ENCODE data around the gene MYOG. TPM values are rescaled to one million over a fixed set of nuclear protein-coding genes. Genes with fewer than 3 reads are reported as not detected.

Gene MYOG
- total RNA-seq, 1 experiment from 2014 or later: not detected

DNA sequence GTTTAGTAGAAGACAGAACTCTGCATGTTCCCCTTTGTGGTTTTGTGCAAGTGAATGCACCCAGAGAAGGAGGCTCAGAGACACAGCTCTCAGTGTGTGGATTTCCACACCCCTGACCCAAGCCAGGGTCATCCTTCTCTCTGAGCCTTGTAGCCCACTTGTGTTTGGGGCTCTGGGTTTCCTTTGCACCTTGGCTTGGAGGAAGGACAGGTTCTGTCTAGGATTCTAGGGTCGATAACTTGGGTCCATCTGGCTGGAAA, 27.2 kb downstream of the MYOG start:
- no peaks in the 10 kb centered on the region for H3K36me3 Mint-ChIP-seq (ENCODE audit: insufficient read depth, unreplicated experiment)
- no peak for DNase-seq
- intact Hi-C loops (cut with micrococcal nuclease; ENCODE audit: unreplicated experiment): no loop called here
- TF ChIP-seq CTCF (IDR thresholded peaks at IDR 0.05; ENCODE audit: unreplicated experiment): no peak
- peaks cover 95% of the 10 kb centered on the region for H3K27me3 Mint-ChIP-seq (ENCODE audit: unreplicated experiment)
- BruUV-seq (replicated peaks): no TSS peak
- no peaks in the 10 kb centered on the region for H3K9me3 Mint-ChIP-seq (ENCODE audit: low read depth, unreplicated experiment)
- no peak overlapping the region for H3K4me3 Mint-ChIP-seq (ENCODE audit: low read depth, unreplicated experiment)
- H3K4me1 Mint-ChIP-seq (ENCODE audit: low read depth, unreplicated experiment): no peaks in the 10 kb centered on the region
- CTCF ChIA-PET: no interaction called here
- no peak overlapping the region for H3K27ac Mint-ChIP-seq (ENCODE audit: unreplicated experiment)

DNA sequence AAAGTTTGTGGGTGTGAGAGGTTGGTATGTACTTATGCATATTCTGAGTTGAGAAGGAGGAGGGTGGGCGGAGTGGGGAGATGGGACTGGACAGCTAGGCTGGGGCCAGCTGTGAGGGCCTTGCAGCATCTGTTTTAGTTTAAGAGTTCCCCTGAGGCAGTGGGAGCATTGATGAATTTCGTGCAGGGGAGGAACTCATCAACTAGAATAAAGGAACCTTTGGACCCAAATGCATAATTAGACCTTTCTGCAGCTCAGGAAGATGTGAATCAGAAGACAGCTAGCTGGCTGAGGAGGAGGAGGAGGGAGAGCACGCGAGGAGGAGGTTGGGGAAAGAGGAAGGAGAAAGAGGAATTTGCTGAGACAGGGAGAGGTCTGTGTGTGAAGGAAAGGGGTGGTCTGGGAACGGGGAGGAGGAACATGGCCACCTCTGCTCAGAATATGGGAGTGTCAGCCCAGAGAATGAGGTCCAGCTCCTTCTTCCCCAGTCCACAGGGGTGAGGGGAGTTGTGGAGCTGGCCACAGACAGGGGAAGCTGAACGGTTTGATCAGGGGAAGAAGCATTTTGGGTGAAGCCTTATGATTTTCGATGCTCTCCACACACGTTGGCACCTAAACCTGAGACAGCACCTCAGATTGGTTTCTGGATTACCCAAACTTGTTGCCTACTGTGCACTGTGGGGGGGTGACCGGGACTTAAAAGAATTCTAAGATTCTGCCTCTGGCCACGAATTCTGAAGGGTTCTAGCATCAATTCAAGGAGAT, 27.7 kb downstream of the MYOG start:
- Mint-ChIP-seq H3K27me3 (ENCODE audit: unreplicated experiment) (peaks cover 91% of the 10 kb centered on the region), H3K4me3 (ENCODE audit: low read depth, unreplicated experiment) (no peak overlapping the region), H3K9me3 (ENCODE audit: low read depth, unreplicated experiment) (no peaks in the 10 kb centered on the region), H3K4me1 (ENCODE audit: low read depth, unreplicated experiment) (no peaks in the 10 kb centered on the region), H3K27ac (ENCODE audit: unreplicated experiment) (no peak overlapping the region), H3K36me3 (ENCODE audit: insufficient read depth, unreplicated experiment) (no peaks in the 10 kb centered on the region)
- no peak for DNase-seq
- TF ChIP-seq CTCF (IDR thresholded peaks at IDR 0.05; ENCODE audit: unreplicated experiment): no peak
- no TSS peak for BruUV-seq (replicated peaks)
- CTCF ChIA-PET: no interaction called here
- intact Hi-C loops (cut with micrococcal nuclease; ENCODE audit: unreplicated experiment): no loop called here

DNA sequence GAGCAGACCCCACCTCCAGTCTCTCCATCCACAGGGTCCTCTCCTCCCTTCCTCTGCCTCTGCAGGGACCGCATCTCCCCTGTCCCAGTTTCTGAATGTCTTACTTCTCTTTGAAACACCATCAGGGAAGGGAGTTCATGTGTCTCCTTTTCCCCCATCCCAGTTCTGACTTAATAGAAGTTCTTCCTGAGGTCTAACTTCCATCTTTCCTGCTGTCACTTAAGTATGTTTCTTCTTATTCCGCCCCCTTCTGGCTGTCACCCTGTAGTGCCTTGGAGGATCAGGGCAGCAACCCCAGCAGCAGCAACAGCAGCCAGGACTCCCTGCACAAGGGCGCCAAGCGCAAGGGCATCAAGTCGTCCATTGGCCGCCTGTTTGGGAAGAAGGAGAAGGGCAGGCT, 29.3 kb downstream of the MYOG start:
- DNase-seq: no peak
- CTCF ChIA-PET: no interaction called here
- Mint-ChIP-seq H3K27ac (ENCODE audit: unreplicated experiment) (no peak overlapping the region), H3K27me3 (ENCODE audit: unreplicated experiment) (peaks cover 92% of the 10 kb centered on the region), H3K9me3 (ENCODE audit: low read depth, unreplicated experiment) (no peaks in the 10 kb centered on the region), H3K4me1 (ENCODE audit: low read depth, unreplicated experiment) (no peaks in the 10 kb centered on the region), H3K36me3 (ENCODE audit: insufficient read depth, unreplicated experiment) (no peaks in the 10 kb centered on the region), H3K4me3 (ENCODE audit: low read depth, unreplicated experiment) (no peak overlapping the region)
- BruUV-seq (replicated peaks): no TSS peak
- no peak for TF ChIP-seq CTCF (IDR thresholded peaks at IDR 0.05; ENCODE audit: unreplicated experiment)
- intact Hi-C loops (cut with micrococcal nuclease; ENCODE audit: unreplicated experiment): no loop called here

DNA sequence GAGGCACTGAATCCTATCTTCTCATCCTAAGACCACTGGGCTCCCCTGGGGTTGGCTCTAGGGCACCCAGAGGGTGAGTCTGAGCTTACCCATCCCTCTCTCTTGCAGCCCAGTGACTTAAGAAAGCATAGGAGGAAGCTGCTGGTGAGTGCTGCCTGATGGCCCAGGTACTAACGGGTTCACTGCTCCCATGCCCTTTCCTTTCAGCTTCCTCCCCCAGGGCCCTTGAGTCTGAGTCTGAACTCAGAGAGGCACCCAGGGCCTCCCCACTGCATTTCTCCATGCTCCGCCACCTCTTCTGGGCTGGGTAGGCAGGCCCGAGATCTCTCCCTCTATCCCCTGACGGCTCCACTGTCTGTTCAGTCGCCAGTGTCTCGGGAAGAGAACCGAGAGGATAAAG, 29.8 kb downstream of the MYOG start:
- Mint-ChIP-seq H3K27me3 (ENCODE audit: unreplicated experiment) (peaks cover 92% of the 10 kb centered on the region), H3K4me1 (ENCODE audit: low read depth, unreplicated experiment) (no peaks in the 10 kb centered on the region), H3K9me3 (ENCODE audit: low read depth, unreplicated experiment) (no peaks in the 10 kb centered on the region), H3K27ac (ENCODE audit: unreplicated experiment) (no peak overlapping the region), H3K4me3 (ENCODE audit: low read depth, unreplicated experiment) (no peak overlapping the region), H3K36me3 (ENCODE audit: insufficient read depth, unreplicated experiment) (no peaks in the 10 kb centered on the region)
- CTCF ChIA-PET: interaction anchor here (0.6 kb wide), 3 partner anchors 68 to 160 kb away, joined by 3 read pairs; no protein-coding TSS in a partner anchor
- TF ChIP-seq CTCF (IDR thresholded peaks at IDR 0.05; ENCODE audit: unreplicated experiment): no peak
- no peak for DNase-seq
- no TSS peak for BruUV-seq (replicated peaks)
- intact Hi-C loops (cut with micrococcal nuclease; ENCODE audit: unreplicated experiment): no loop called here
